MM.1S (cell line): ENCODE measurements around the gene PPAN.

ENCODE experiments used
- DNase-seq: peaks from one replicate; pipeline ENCODE4 v3.0.0-alpha.2; 2015
- H2AFZ ChIP-seq: fragments of 300-600 bp; sonication (generic); 2 replicates; pipeline ENCODE4 v1.6.0; 2016; ENCODE audit warnings: antibody characterized with exemption, low read length
- H3F3A ChIP-seq: fragments of 300-600 bp; sonication (generic); 2 replicates; pipeline ENCODE4 v1.6.1; 2016; ENCODE audit warnings: mild to moderate bottlenecking, antibody characterized with exemption, low read length, moderate library complexity, mixed read lengths; ENCODE audit not compliant: insufficient read depth
- H3K27ac ChIP-seq: fragments of 300-600 bp; sonication (generic); 2 replicates; pipeline ENCODE4 v1.5.1; 2016; ENCODE audit warnings: mild to moderate bottlenecking, low read length
- H3K27me3 ChIP-seq: fragments of 300-600 bp; sonication (generic); replicated peaks from 2 replicates; pipeline ENCODE4 v1.6.0; 2016; ENCODE audit warnings: low read length; ENCODE audit not compliant: insufficient read depth
- H3K36me3 ChIP-seq: fragments of 300-600 bp; sonication (generic); replicated peaks from 2 replicates; pipeline ENCODE4 v1.6.1; 2016; ENCODE audit warnings: mild to moderate bottlenecking, low read length, mixed read lengths; ENCODE audit not compliant: insufficient read depth
- H3K4me1 ChIP-seq: fragments of 300-600 bp; sonication (generic); 2 replicates; pipeline ENCODE4 v1.6.1; 2016; ENCODE audit warnings: low read length, mixed read lengths
- H3K4me2 ChIP-seq: fragments of 300-600 bp; sonication (generic); 2 replicates; pipeline ENCODE4 v1.6.0; 2016; ENCODE audit warnings: low read depth, low read length
- H3K4me3 ChIP-seq: fragments of 300-600 bp; sonication (generic); 2 replicates; pipeline ENCODE4 v1.5.1; 2016; ENCODE audit warnings: low read length, mixed read lengths
- H3K79me2 ChIP-seq: fragments of 300-600 bp; sonication (generic); 2 replicates; pipeline ENCODE4 v1.6.1; 2016; ENCODE audit warnings: mixed run types, low read length, mixed read lengths
- H3K9ac ChIP-seq: fragments of 300-600 bp; sonication (generic); 2 replicates; pipeline ENCODE4 v1.6.1; 2016; ENCODE audit warnings: low read length, mixed read lengths
- H3K9me2 ChIP-seq: fragments of 300-600 bp; sonication (generic); replicated peaks from 2 replicates; pipeline ENCODE4 v1.6.1; 2016; ENCODE audit warnings: mild to moderate bottlenecking, low read length, mixed read lengths; ENCODE audit not compliant: insufficient read depth
- H3K9me3 ChIP-seq: fragments of 300-600 bp; sonication (generic); replicated peaks from 2 replicates; pipeline ENCODE4 v1.6.1; 2016; ENCODE audit warnings: mild to moderate bottlenecking, low read length, mixed read lengths; ENCODE audit not compliant: insufficient read depth
- H4K20me1 ChIP-seq: fragments of 300-600 bp; sonication (generic); 2 replicates; pipeline ENCODE4 v1.6.1; 2016; ENCODE audit warnings: mild to moderate bottlenecking, low read length, moderate library complexity, mixed read lengths; ENCODE audit not compliant: insufficient read depth
- EZH2 ChIP-seq: fragments of 300-600 bp; sonication (generic); optimal IDR thresholded peaks from 2 replicates; pipeline ENCODE3; 2017; ENCODE audit warnings: low read depth, mild to moderate bottlenecking, antibody characterized with exemption, low read length, mixed read lengths
- EZH2phosphoT487 ChIP-seq: fragments of 300-600 bp; sonication (generic); IDR thresholded peaks from 2 replicates; pipeline ENCODE4 v1.6.1; 2018; ENCODE audit warnings: antibody characterized with exemption, low read length
- TF ChIP-seq, protein P1 (sequence below): fragments of 300-600 bp; sonication (generic); IDR thresholded peaks from 2 replicates; pipeline ENCODE4 v1.5.1; 2016; ENCODE audit warnings: antibody characterized with exemption, low read length, mixed read lengths

Gene PPAN

DNA sequence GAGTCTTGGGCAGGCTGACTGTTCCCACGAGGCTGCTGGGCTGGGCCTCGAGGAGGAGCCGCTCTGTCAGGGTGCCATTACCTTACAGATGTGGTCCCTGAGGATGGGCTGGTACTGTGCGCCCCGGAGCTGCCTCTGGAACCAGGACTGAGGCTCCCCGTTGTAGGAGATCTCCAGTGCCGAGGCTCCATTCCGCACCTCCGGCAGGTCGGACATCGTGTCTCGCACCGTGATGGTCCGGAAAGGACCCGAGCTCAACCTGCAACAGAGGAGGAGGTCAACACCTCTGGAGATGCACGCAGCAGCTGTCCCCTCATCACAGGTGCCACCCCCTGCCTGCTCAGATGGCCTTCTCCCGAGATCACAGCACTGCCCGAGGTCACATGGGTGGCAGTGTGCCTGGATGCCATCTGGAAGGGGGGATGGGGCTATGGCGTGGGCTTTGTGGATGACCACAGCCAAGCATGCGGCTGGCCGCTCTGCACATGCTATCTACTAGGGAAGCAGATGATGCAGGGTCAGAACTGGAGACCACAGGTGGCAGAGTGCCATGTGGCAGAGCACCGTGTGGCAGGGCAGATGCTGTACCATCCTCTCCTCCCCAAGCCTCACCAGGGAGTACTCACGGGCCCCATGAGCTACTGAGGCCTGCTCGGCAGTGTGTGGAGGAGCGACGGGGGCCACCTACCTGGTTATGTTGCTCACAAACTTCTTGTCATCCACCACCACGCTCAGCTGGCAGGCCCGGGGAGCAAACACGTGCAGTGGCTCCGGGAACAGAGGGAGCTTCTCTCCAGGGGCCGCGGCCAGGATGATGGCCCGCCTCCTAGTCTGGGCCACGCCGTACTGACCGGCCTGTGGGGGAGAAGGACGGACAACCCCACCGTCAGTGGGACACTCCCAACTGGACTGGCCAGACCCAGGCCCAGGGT lies 31.9 kb downstream of the PPAN start:
- Histone ChIP-seq H3K9ac (no peak overlapping the region), H3K4me1 (no peaks in the 10 kb centered on the region), H3K27me3 (no peaks in the 10 kb centered on the region), H3K4me2 (no peak overlapping the region), H3K9me3 (no peaks in the 10 kb centered on the region), H3K9me2 (no peaks in the 10 kb centered on the region), H3K79me2 (peaks cover 17% of the 10 kb centered on the region), H3F3A (no peaks in the 10 kb centered on the region), H3K36me3 (peaks cover 11% of the 10 kb centered on the region), H4K20me1 (no peaks in the 10 kb centered on the region), H3K27ac (no peak overlapping the region), H2AFZ (no peak overlapping the region), H3K4me3 (no peak overlapping the region)
- TF ChIP-seq, protein P1, sequence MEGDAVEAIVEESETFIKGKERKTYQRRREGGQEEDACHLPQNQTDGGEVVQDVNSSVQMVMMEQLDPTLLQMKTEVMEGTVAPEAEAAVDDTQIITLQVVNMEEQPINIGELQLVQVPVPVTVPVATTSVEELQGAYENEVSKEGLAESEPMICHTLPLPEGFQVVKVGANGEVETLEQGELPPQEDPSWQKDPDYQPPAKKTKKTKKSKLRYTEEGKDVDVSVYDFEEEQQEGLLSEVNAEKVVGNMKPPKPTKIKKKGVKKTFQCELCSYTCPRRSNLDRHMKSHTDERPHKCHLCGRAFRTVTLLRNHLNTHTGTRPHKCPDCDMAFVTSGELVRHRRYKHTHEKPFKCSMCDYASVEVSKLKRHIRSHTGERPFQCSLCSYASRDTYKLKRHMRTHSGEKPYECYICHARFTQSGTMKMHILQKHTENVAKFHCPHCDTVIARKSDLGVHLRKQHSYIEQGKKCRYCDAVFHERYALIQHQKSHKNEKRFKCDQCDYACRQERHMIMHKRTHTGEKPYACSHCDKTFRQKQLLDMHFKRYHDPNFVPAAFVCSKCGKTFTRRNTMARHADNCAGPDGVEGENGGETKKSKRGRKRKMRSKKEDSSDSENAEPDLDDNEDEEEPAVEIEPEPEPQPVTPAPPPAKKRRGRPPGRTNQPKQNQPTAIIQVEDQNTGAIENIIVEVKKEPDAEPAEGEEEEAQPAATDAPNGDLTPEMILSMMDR: no peak
- no peak for TF ChIP-seq EZH2
- no peak for TF ChIP-seq EZH2phosphoT487
- DNase-seq: no peak

DNA sequence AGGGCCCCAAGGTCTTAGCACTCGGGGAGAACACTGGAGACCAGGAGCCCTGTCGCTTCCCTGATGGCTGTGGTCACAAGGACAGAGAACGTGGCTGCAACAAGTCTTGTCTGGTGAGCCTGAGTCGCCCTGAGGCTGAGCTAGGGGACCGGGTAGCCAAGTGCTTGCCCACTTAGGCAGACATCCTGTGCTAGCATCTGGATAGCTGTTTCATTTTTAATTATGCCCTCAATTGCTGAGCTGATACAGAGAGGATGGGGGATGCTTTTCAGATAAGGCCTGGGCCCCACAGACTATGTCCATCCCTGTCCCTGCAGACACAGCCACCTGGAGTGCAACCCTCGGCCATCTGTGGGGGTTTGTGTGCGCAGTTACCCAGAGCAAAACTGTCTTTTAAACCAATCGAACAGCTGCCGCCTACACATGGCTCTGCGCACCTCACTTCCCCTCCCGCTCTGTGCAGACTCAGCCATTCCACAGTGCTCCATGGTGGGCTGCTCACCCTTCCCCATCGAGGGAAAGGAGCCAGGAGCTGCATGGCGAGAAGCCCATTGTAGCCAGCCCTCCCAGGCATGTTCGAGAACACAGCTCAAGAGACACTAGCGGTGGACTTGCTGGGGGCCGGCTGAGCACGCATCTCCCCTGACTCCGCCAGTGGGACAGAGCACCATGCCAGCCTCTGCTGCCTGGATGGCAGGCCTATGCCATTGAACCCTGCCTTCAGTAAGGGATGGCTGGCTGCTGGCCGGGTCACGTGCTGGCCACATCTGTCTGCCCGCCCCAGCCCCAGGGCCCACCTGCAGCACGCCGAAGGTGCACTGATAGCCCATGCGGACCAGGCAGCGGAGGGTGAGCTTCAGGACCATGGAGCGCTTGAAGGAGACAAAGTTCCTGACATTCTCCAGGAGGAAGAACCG lies 33.0 kb downstream of the PPAN start:
- Histone ChIP-seq H3K27ac (no peak overlapping the region), H3K9me2 (no peaks in the 10 kb centered on the region), H3K36me3 (peaks cover 17% of the 10 kb centered on the region), H2AFZ (no peak overlapping the region), H3K27me3 (no peaks in the 10 kb centered on the region), H4K20me1 (no peaks in the 10 kb centered on the region), H3F3A (no peaks in the 10 kb centered on the region), H3K79me2 (peaks cover 24% of the 10 kb centered on the region), H3K4me2 (no peak overlapping the region), H3K4me1 (no peaks in the 10 kb centered on the region), H3K4me3 (no peak overlapping the region), H3K9ac (no peak overlapping the region), H3K9me3 (no peaks in the 10 kb centered on the region)
- TF ChIP-seq EZH2 (no peak), EZH2phosphoT487 (no peak)
- TF ChIP-seq, protein P1: no peak
- DNase-seq: no peak

DNA sequence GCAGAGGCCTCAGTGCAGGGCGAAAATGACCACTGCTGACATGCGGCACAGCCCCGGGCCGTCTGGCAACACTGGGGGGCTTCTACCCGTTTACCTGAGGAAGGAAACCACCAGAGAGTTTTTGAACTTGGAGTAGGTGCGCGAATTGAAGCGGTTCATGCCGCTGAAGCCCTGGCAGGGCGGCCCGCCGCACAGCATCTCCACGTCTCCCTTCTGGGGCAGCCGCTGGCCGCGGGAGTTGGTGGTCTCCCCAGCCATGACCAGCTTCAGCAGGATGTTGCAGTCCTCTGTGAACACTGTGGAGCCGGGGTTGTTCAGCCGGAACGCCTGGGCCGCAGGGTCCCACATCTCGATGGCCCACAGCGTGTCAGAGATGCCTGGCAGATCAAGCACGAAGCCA lies 33.8 kb downstream of the PPAN start:
- H3K79me2 ChIP-seq: peaks cover 27% of the 10 kb centered on the region
- no peaks in the 10 kb centered on the region for H3K9me2 ChIP-seq
- no peaks in the 10 kb centered on the region for H3K9me3 ChIP-seq
- no peak for TF ChIP-seq EZH2
- TF ChIP-seq, protein P1: no peak
- TF ChIP-seq EZH2phosphoT487: no peak
- no peak overlapping the region for H2AFZ ChIP-seq
- no peak overlapping the region for H3K27ac ChIP-seq
- H3K36me3 ChIP-seq: peaks cover 17% of the 10 kb centered on the region
- H3K4me1 ChIP-seq: no peaks in the 10 kb centered on the region
- no peaks in the 10 kb centered on the region for H3F3A ChIP-seq
- H3K27me3 ChIP-seq: no peaks in the 10 kb centered on the region
- H3K4me2 ChIP-seq: no peak overlapping the region
- no peak overlapping the region for H3K9ac ChIP-seq
- H4K20me1 ChIP-seq: no peaks in the 10 kb centered on the region
- H3K4me3 ChIP-seq: no peak overlapping the region
- no peak for DNase-seq
